ENCODE results near the gene DNAH6. TPM values are rescaled to one million over a fixed set of nuclear protein-coding genes. Genes with fewer than 3 reads are reported as not detected.

The DNAH6 gene
- total RNA-seq, 1 donor from 2014 or later, result 5.5 TPM

DNA sequence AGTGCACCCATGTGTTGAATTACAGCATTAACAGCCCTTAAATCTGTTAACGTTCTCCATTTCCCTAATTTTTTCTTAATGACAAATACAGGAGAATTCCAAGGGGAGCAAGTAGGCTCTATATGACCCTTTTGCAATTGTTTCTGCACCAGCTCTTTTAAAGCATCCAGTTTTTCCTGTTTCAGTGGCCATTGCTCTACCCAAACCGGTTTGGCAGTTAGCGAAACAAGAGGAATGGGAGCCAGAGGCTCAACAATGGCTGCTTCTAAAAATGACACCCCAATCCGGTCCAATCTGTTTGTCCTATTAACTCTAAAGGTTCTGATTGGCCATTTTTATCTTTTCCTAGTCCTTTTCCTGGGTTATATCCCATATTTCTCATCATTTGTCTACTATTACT, 42.1 kb upstream of the DNAH6 start:
- DNase-seq (ENCODE audit: low spot score, unreplicated experiment), result no peak
- Mint-ChIP-seq H3K9me3 (ENCODE audit: low read depth) (peaks cover 46% of the 10 kb centered on the region), H3K4me3 (ENCODE audit: low read depth) (no peak overlapping the region), H3K36me3 (ENCODE audit: insufficient read depth) (peaks cover 31% of the 10 kb centered on the region), H3K27ac (no peak overlapping the region), H3K4me1 (ENCODE audit: low read depth) (no peaks in the 10 kb centered on the region), H3K27me3 (no peaks in the 10 kb centered on the region)
- TF ChIP-seq, protein P1, sequence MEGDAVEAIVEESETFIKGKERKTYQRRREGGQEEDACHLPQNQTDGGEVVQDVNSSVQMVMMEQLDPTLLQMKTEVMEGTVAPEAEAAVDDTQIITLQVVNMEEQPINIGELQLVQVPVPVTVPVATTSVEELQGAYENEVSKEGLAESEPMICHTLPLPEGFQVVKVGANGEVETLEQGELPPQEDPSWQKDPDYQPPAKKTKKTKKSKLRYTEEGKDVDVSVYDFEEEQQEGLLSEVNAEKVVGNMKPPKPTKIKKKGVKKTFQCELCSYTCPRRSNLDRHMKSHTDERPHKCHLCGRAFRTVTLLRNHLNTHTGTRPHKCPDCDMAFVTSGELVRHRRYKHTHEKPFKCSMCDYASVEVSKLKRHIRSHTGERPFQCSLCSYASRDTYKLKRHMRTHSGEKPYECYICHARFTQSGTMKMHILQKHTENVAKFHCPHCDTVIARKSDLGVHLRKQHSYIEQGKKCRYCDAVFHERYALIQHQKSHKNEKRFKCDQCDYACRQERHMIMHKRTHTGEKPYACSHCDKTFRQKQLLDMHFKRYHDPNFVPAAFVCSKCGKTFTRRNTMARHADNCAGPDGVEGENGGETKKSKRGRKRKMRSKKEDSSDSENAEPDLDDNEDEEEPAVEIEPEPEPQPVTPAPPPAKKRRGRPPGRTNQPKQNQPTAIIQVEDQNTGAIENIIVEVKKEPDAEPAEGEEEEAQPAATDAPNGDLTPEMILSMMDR (IDR thresholded peaks at IDR 0.05; ENCODE audit: unreplicated experiment), result no peak

- no peak for DNase-seq (ENCODE audit: low spot score, unreplicated experiment)
- TF ChIP-seq, protein P1 (IDR thresholded peaks at IDR 0.05; ENCODE audit: unreplicated experiment), result no peak
- H3K27me3 Mint-ChIP-seq, result no peaks in the 10 kb centered on the region
- H3K27ac Mint-ChIP-seq, result no peak overlapping the region
- H3K4me1 Mint-ChIP-seq (ENCODE audit: low read depth), result no peaks in the 10 kb centered on the region
- H3K4me3 Mint-ChIP-seq (ENCODE audit: low read depth), result no peak overlapping the region
- peaks cover 16% of the 10 kb centered on the region for H3K36me3 Mint-ChIP-seq (ENCODE audit: insufficient read depth)
- peaks cover 24% of the 10 kb centered on the region for H3K9me3 Mint-ChIP-seq (ENCODE audit: low read depth)
Observed at GRCh38 chr2:84477886-84478285, 38.4 kb upstream of the DNAH6 start.

DNA sequence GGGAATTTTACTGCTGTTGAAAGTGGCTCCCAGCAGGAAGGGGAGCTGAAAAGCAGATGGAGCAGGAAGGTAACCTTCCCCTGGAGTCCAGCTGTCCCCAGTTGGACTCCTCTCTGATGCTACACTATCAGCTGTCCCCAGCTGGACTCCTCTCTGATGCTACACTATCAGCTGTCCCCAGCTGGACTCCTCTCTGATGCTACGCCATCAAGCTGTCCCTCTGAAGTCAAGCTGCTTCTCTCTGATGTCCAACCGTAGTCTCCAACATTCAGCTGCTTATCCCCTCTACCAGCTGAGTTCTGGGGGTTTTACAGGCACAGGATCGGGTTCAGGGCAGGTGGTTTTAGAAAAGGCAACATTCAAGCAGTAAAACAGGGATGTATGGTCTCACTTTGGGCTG, 37.4 kb upstream of the DNAH6 start:
- Mint-ChIP-seq H3K4me1 (ENCODE audit: low read depth) (no peaks in the 10 kb centered on the region), H3K4me3 (ENCODE audit: low read depth) (no peak overlapping the region), H3K27ac (no peak overlapping the region), H3K36me3 (ENCODE audit: insufficient read depth) (peaks cover 16% of the 10 kb centered on the region), H3K9me3 (ENCODE audit: low read depth) (peaks cover 24% of the 10 kb centered on the region), H3K27me3 (no peaks in the 10 kb centered on the region)
- DNase-seq (ENCODE audit: low spot score, unreplicated experiment), result no peak
- TF ChIP-seq, protein P1 (IDR thresholded peaks at IDR 0.05; ENCODE audit: unreplicated experiment), result no peak

DNA sequence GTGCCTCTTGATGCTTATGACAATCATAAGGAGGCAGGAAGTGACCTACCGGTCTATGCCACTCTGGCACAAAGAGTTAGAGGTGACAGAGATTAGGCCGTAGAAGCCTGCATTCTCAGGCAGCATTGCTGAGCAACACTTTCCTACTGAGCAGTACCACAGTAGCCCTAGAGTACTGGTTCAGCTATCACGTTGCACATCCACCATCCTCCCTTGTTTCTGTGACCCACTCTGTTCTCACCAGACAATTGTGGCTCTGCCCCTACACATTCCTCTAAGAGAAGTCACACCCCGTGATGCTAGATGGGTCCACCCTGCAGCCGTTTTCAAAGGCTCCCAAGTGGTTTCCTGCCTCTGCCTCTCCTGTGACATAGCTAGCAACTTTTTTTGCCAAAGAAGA, 34.6 kb upstream of the DNAH6 start:
- Mint-ChIP-seq H3K27me3 (no peaks in the 10 kb centered on the region), H3K27ac (no peak overlapping the region), H3K4me3 (ENCODE audit: low read depth) (no peak overlapping the region), H3K36me3 (ENCODE audit: insufficient read depth) (peaks cover 10% of the 10 kb centered on the region), H3K4me1 (ENCODE audit: low read depth) (peaks cover 18% of the 10 kb centered on the region), H3K9me3 (ENCODE audit: low read depth) (peaks cover 10% of the 10 kb centered on the region)
- TF ChIP-seq, protein P1 (IDR thresholded peaks at IDR 0.05; ENCODE audit: unreplicated experiment), result no peak
- no peak for DNase-seq (ENCODE audit: low spot score, unreplicated experiment)

DNA sequence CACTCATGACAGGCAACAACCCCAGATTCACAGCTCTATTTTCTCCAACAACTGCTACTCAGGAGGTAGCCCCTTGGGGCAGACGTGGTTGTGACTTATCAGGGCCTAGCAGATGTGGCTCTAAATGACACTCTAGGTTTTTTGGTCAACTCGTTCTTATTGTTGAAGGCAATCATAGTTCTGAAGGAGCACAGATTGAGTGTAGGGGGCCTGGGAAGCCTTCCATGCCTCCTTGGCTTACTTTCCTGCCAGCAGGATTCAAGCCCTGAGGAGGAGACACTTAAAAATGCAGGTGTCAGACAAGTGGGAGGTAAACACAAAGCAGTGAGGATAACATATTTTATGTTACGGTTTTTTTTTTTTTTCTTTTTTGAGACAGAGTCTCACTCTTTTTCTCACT, 33.7 kb upstream of the DNAH6 start:
- TF ChIP-seq, protein P1 (IDR thresholded peaks at IDR 0.05; ENCODE audit: unreplicated experiment), result no peak
- Mint-ChIP-seq H3K4me1 (ENCODE audit: low read depth) (peaks cover 27% of the 10 kb centered on the region), H3K36me3 (ENCODE audit: insufficient read depth) (peaks cover 5% of the 10 kb centered on the region), H3K4me3 (ENCODE audit: low read depth) (no peak overlapping the region), H3K27me3 (no peaks in the 10 kb centered on the region), H3K9me3 (ENCODE audit: low read depth) (peaks cover 4% of the 10 kb centered on the region), H3K27ac (peak overlapping the region; percentile 20)
- DNase-seq (ENCODE audit: low spot score, unreplicated experiment), result no peak
